ENCODE results near the gene CACNA1D.

GRCh38 chr3:53730576-53730975 lies 236.2 kb downstream of the CACNA1D start:
- no peak for TF ChIP-seq CTCF (IDR thresholded peaks at IDR 0.05)
- TF ChIP-seq POLR2A (IDR thresholded peaks at IDR 0.05), result no peak
